GM12878 (cell line): Measurements from ENCODE around the gene MBNL1. TPM values are rescaled to one million over a fixed set of nuclear protein-coding genes. Genes with fewer than 3 reads are reported as not detected.

Experiments used
- BHLHE40 ChIP-seq, 2 experiments: fragments of 450-650 bp in 1 of 2; IDR thresholded peaks; 2 replicates each; pipeline ENCODE4 v1.6.1; 2011 to 2017; ENCODE audit warnings: low read depth in 2 of 2, borderline replicate concordance in 1 of 2, improper control_type of control experiment in 1 of 2, low read length in 1 of 2, mild to moderate bottlenecking in 1 of 2
- BMI1 ChIP-seq: fragments of 450-650 bp; IDR thresholded peaks from 2 replicates; pipeline ENCODE4 v1.6.1; 2016; ENCODE audit warnings: mild to moderate bottlenecking, moderate library complexity, borderline replicate concordance
- CBFB ChIP-seq: IDR thresholded peaks from 2 replicates; pipeline ENCODE4 v1.6.1; 2016; ENCODE audit warnings: antibody characterized with exemption, low read depth
- ESRRA ChIP-seq: IDR thresholded peaks from 2 replicates; pipeline ENCODE4 v1.6.1; 2012; ENCODE audit warnings: mild to moderate bottlenecking, low read length, improper control_type of control experiment
- GABPA ChIP-seq: IDR thresholded peaks from 2 replicates; pipeline ENCODE4 v1.6.1; 2014; ENCODE audit warnings: antibody characterized with exemption, low read depth, mild to moderate bottlenecking, inconsistent platforms
- MEF2B ChIP-seq: fragments of 450-650 bp; IDR thresholded peaks from 2 replicates; pipeline ENCODE4 v1.6.1; 2018; ENCODE audit warnings: mild to moderate bottlenecking, moderate library complexity; ENCODE audit not compliant: partially characterized antibody, poor library complexity, severe bottlenecking
- MTA3 ChIP-seq: IDR thresholded peaks from 2 replicates; pipeline ENCODE4 v1.6.1; 2012; ENCODE audit warnings: low read length, inconsistent platforms, borderline replicate concordance
- NFIC ChIP-seq: IDR thresholded peaks from 2 replicates; pipeline ENCODE4 v1.6.1; 2012; ENCODE audit warnings: low read depth, mild to moderate bottlenecking, inconsistent platforms, low read length, moderate library complexity
- POLR2AphosphoS2 ChIP-seq: IDR thresholded peaks from 2 replicates; pipeline ENCODE4 v1.6.1; 2011; ENCODE audit warnings: low read depth, mild to moderate bottlenecking, low read length, improper control_type of control experiment, moderate library complexity
- RB1 ChIP-seq: fragments of 450-650 bp; formaldehyde crosslinking; IDR thresholded peaks from 2 replicates; pipeline ENCODE4 v1.6.1; 2017; ENCODE audit warnings: mild to moderate bottlenecking, borderline replicate concordance
- RUNX3 ChIP-seq: IDR thresholded peaks from 2 replicates; pipeline ENCODE4 v1.6.1; 2012; ENCODE audit warnings: low read length, inconsistent platforms
- STAT1 ChIP-seq: fragments of 450-650 bp; conservative IDR thresholded peaks from 2 replicates; pipeline ENCODE4 v1.6.1; 2014; ENCODE audit warnings: antibody characterized with exemption, mild to moderate bottlenecking
- TAF1 ChIP-seq: IDR thresholded peaks from 2 replicates; pipeline ENCODE4 v1.6.1; 2011; ENCODE audit warnings: mild to moderate bottlenecking, low read depth, low read length, borderline replicate concordance
- TCF12 ChIP-seq: IDR thresholded peaks from 2 replicates; pipeline ENCODE4 v1.6.1; 2011; ENCODE audit warnings: low read depth, mild to moderate bottlenecking, low read length
- polyA plus RNA-seq, 11 experiments: library from polyadenylated mRNA; depleted of rRNA in 4 of 11; unstranded in 6 of 11; stranded (reverse) in 5 of 11; fragments of >200 nt; fragmentation: Nextera tagmentation in 4 of 11; fragmentation: Illumina TruSeq in 1 of 11; extraction: Ambion mirVana in 4 of 11; extraction: Trizol in 1 of 11; gene quantifications; 1 replicate in 1 of 11; 2 replicates in 10 of 11; pipeline versions ENCODE4 v1.2.1 to v1.2.3, GENCODE V29; 2011 to 2016; ENCODE audit warnings: inconsistent platforms in 2 of 11, missing spikeins in 2 of 11, low read depth in 1 of 11
- total RNA-seq, 4 experiments: library from RNA; depleted of rRNA in 3 of 4; stranded (reverse); fragments of >200 nt in 3 of 4; fragmentation: Illumina TruSeq in 1 of 4; extraction: Trizol in 1 of 4; gene quantifications; 2 replicates each; pipeline versions ENCODE4 v1.2.1 to v1.2.3, GENCODE V29; 2013 to 2021
- TF ChIP-seq, protein P1 (sequence below): IDR thresholded peaks from 2 replicates; pipeline ENCODE4 v1.6.1; 2012; ENCODE audit warnings: mild to moderate bottlenecking, low read depth, low read length
- TF ChIP-seq, protein P2 (sequence below): fragments of 450-650 bp; IDR thresholded peaks from 2 replicates; pipeline ENCODE4 v1.6.1; 2014; ENCODE audit warnings: mild to moderate bottlenecking
- TF ChIP-seq, protein P3 (sequence below): IDR thresholded peaks from 2 replicates; pipeline ENCODE4 v1.6.1; 2012; ENCODE audit warnings: low read depth, low read length, improper control_type of control experiment
- TF ChIP-seq, protein P4 (sequence below): fragments of 450-650 bp; formaldehyde crosslinking; IDR thresholded peaks from 2 replicates; pipeline ENCODE4 v1.4.0; 2022; ENCODE audit warnings: mild to moderate bottlenecking, moderate library complexity

Gene MBNL1
- total and polyA plus RNA-seq, 10 of the 15 experiments (the other 5 are each of a cell fraction or from before 2014, with no cell fraction given) = 59.6 to 337 (median 143) TPM

DNA sequence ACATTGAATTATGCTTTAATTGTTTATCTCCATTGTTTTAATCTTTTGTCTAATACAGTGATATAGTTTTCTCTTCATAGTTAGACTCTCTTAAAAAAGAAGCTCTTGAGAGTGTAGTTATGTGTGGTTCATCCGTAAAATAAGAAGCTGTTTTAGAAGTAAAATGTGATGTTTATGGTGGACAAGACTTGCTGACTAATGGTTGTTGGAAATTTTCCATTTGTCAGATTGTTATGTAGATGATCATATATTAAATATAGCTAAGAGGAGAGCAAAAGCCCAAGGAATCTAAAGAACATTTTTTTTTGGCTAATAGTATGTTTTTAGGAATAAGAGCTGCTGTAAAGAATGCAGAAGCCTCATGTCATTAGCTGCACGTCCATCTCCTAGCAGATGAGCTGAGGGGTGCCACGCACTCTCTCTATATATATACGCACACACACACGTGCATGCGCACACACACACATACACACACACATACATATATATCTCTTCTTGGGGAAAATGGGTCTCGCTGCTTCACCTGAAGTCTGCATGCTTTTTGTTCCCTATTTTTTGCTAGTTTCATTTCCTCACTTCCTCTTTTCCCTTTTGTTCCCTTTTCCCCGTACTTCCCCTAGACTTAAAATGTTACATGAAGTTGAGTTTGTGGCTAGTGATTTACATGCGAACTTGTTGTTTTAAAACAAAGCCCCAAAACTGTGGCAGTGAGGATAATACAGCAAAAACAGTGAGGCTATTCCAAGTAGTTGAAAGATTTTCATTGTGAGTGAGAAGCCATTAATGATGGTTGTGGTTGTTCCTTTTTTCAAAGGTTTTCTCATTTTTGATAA, 107.8 kb downstream of the MBNL1 start (continued):
- TF ChIP-seq, protein P1, sequence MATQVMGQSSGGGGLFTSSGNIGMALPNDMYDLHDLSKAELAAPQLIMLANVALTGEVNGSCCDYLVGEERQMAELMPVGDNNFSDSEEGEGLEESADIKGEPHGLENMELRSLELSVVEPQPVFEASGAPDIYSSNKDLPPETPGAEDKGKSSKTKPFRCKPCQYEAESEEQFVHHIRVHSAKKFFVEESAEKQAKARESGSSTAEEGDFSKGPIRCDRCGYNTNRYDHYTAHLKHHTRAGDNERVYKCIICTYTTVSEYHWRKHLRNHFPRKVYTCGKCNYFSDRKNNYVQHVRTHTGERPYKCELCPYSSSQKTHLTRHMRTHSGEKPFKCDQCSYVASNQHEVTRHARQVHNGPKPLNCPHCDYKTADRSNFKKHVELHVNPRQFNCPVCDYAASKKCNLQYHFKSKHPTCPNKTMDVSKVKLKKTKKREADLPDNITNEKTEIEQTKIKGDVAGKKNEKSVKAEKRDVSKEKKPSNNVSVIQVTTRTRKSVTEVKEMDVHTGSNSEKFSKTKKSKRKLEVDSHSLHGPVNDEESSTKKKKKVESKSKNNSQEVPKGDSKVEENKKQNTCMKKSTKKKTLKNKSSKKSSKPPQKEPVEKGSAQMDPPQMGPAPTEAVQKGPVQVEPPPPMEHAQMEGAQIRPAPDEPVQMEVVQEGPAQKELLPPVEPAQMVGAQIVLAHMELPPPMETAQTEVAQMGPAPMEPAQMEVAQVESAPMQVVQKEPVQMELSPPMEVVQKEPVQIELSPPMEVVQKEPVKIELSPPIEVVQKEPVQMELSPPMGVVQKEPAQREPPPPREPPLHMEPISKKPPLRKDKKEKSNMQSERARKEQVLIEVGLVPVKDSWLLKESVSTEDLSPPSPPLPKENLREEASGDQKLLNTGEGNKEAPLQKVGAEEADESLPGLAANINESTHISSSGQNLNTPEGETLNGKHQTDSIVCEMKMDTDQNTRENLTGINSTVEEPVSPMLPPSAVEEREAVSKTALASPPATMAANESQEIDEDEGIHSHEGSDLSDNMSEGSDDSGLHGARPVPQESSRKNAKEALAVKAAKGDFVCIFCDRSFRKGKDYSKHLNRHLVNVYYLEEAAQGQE = no peak
- TF ChIP-seq RB1 (peak; percentile 36; the same call in 1 of the 2 replicates), POLR2AphosphoS2 (0 out of 2 replicates have a peak, but pooled peaks have one; percentile 52), MEF2B (peak; percentile 90), BMI1 (peak; percentile 92), BHLHE40 (IDR thresholded peaks at IDR 0.05; ENCODE audit: borderline replicate concordance in 1 of 2, low read depth in 2 of 2, low read length in 1 of 2) (peak; percentile 100), TCF12 (peak; percentile 74), GABPA (no peak), STAT1 (no peak), CBFB (peak; percentile 87), NFIC (peak; percentile 99), MTA3 (peak; percentile 95), TAF1 (0 out of 2 replicates have a peak, but pooled peaks have one; percentile 48), RUNX3 (peak; percentile 97), ESRRA (no peak)
- TF ChIP-seq, protein P2, sequence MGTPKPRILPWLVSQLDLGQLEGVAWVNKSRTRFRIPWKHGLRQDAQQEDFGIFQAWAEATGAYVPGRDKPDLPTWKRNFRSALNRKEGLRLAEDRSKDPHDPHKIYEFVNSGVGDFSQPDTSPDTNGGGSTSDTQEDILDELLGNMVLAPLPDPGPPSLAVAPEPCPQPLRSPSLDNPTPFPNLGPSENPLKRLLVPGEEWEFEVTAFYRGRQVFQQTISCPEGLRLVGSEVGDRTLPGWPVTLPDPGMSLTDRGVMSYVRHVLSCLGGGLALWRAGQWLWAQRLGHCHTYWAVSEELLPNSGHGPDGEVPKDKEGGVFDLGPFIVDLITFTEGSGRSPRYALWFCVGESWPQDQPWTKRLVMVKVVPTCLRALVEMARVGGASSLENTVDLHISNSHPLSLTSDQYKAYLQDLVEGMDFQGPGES = no peak
- TF ChIP-seq, protein P3, sequence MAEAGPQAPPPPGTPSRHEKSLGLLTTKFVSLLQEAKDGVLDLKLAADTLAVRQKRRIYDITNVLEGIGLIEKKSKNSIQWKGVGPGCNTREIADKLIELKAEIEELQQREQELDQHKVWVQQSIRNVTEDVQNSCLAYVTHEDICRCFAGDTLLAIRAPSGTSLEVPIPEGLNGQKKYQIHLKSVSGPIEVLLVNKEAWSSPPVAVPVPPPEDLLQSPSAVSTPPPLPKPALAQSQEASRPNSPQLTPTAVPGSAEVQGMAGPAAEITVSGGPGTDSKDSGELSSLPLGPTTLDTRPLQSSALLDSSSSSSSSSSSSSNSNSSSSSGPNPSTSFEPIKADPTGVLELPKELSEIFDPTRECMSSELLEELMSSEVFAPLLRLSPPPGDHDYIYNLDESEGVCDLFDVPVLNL = no peak
- TF ChIP-seq, protein P4, sequence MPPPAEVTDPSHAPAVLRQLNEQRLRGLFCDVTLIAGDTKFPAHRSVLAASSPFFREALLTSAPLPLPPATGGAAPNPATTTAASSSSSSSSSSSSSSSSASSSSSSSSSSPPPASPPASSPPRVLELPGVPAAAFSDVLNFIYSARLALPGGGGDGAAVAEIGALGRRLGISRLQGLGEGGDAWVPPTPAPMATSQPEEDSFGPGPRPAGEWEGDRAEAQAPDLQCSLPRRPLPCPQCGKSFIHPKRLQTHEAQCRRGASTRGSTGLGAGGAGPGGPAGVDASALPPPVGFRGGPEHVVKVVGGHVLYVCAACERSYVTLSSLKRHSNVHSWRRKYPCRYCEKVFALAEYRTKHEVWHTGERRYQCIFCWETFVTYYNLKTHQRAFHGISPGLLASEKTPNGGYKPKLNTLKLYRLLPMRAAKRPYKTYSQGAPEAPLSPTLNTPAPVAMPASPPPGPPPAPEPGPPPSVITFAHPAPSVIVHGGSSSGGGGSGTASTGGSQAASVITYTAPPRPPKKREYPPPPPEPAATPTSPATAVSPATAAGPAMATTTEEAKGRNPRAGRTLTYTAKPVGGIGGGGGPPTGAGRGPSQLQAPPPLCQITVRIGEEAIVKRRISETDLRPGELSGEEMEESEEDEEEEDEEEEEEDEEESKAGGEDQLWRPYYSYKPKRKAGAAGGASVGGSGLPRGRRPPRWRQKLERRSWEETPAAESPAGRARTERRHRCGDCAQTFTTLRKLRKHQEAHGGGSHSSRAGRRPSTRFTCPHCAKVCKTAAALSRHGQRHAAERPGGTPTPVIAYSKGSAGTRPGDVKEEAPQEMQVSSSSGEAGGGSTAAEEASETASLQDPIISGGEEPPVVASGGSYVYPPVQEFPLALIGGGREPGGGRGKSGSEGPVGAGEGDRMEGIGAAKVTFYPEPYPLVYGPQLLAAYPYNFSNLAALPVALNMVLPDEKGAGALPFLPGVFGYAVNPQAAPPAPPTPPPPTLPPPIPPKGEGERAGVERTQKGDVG (CRISPR knock-in tag) = no peak
